Measurements from ENCODE around the gene ICAM2.

DNA sequence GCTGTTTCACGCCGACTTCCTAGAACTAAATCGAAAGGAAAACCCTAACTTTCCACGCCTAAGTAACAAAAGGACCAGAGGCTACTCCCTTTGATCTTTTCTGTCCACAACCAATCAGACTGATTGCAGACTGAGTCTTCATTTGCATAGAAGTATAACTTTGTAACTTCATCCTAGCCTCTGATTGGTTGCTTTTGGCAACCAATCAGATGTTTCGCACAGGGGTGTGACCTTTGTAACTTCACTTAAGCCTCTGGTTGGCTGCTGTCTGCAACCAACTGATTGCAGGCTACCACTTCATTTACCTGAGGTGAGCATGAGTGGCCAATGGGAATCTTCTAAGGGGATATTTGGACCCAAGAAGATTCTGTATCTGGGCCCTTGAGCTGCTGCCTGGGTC lies 17.4 kb upstream of the ICAM2 start:
- TF ChIP-seq, protein P1, sequence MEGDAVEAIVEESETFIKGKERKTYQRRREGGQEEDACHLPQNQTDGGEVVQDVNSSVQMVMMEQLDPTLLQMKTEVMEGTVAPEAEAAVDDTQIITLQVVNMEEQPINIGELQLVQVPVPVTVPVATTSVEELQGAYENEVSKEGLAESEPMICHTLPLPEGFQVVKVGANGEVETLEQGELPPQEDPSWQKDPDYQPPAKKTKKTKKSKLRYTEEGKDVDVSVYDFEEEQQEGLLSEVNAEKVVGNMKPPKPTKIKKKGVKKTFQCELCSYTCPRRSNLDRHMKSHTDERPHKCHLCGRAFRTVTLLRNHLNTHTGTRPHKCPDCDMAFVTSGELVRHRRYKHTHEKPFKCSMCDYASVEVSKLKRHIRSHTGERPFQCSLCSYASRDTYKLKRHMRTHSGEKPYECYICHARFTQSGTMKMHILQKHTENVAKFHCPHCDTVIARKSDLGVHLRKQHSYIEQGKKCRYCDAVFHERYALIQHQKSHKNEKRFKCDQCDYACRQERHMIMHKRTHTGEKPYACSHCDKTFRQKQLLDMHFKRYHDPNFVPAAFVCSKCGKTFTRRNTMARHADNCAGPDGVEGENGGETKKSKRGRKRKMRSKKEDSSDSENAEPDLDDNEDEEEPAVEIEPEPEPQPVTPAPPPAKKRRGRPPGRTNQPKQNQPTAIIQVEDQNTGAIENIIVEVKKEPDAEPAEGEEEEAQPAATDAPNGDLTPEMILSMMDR (IDR thresholded peaks at IDR 0.05) = no peak
- no peak for TF ChIP-seq POLR2A (IDR thresholded peaks at IDR 0.05)
